A673 (cell line): ENCODE results near the gene OLFM4. TPM values are rescaled to one million over a fixed set of nuclear protein-coding genes. Genes with fewer than 3 reads are reported as not detected.

ENCODE experiments used
- BruUV-seq: library from RNA; stranded (reverse); fragments of 400-500 nt; replicated peaks from 2 replicates; lab custom pipeline; 2021; lab: Mats Ljungman, UMichigan
- CTCF ChIA-PET: fragments of 300-600 bp; sonication (Branson Sonifier 250); formaldehyde crosslinking; loops from one replicate; lab custom pipeline; 2022; ENCODE audit warnings: antibody characterized with exemption; lab: Charles Lee
- POLR2A ChIA-PET: fragments of 300-600 bp; sonication (Branson Sonifier 250); formaldehyde crosslinking; loops from one replicate; lab custom pipeline; 2022; ENCODE audit warnings: antibody characterized with exemption; ENCODE audit not compliant: low non-redundant PET; lab: Charles Lee
- DNase-seq: peaks from one replicate; pipeline ENCODE4 v3.0.0-alpha.2; 2015; ENCODE audit warnings: low spot score
- H3K27ac ChIP-seq: fragments of 200-600 bp; sonication (generic); 2 replicates; pipeline ENCODE4 v1.5.1; 2016; ENCODE audit warnings: mixed run types, low read depth, mild to moderate bottlenecking, mixed read lengths, antibody characterized with exemption, low read length; ENCODE audit not compliant: poor library complexity, severe bottlenecking
- H3K27me3 ChIP-seq: fragments of 200-600 bp; sonication (generic); replicated peaks from 2 replicates; pipeline ENCODE4 v1.6.1; 2017; ENCODE audit warnings: mixed run types, low read depth, mild to moderate bottlenecking, mixed read lengths, antibody characterized with exemption, low read length; ENCODE audit not compliant: insufficient read depth, poor library complexity
- H3K36me3 ChIP-seq: fragments of 200-600 bp; sonication (generic); 2 replicates; pipeline ENCODE4 v1.6.1; 2016; ENCODE audit warnings: mixed run types, mild to moderate bottlenecking, mixed read lengths, antibody characterized with exemption, low read length; ENCODE audit not compliant: insufficient read depth, poor library complexity, severe bottlenecking
- H3K4me1 ChIP-seq: fragments of 200-600 bp; sonication (generic); 2 replicates; pipeline ENCODE4 v1.6.1; 2017; ENCODE audit warnings: mixed run types, mild to moderate bottlenecking, mixed read lengths, antibody characterized with exemption, low read length; ENCODE audit not compliant: insufficient read depth, poor library complexity, severe bottlenecking
- H3K4me3 ChIP-seq: fragments of 200-600 bp; sonication (generic); 2 replicates; pipeline ENCODE4 v1.5.1; 2016; ENCODE audit warnings: low read depth, mixed run types, mild to moderate bottlenecking, mixed read lengths, low read length; ENCODE audit not compliant: poor library complexity, severe bottlenecking
- H3K9me3 ChIP-seq: fragments of 200-600 bp; sonication (generic); 2 replicates; pipeline ENCODE4 v1.6.1; 2016; ENCODE audit warnings: mixed run types, low read depth, mild to moderate bottlenecking, mixed read lengths, antibody characterized with exemption, low read length; ENCODE audit not compliant: poor library complexity, severe bottlenecking
- CTCF ChIP-seq: fragments of 300-800, 200-600 bp; sonication (generic); conservative IDR thresholded peaks from 2 replicates; pipeline ENCODE4 v1.5.1; 2017; ENCODE audit warnings: low read depth, mild to moderate bottlenecking, antibody characterized with exemption, low read length, moderate library complexity, mixed read lengths
- EZH2 ChIP-seq: fragments of 200-600 bp; sonication (generic); IDR thresholded peaks from 2 replicates; pipeline ENCODE4 v1.6.1; 2017; ENCODE audit warnings: borderline replicate concordance, low read depth, mild to moderate bottlenecking, mixed read lengths, antibody characterized with exemption, low read length; ENCODE audit not compliant: poor library complexity, severe bottlenecking
- intact Hi-C: fragments of 100-400 bp; cut with micrococcal nuclease; formaldehyde crosslinking; loops from one replicate; pipeline ENCODE4 v1.10.0; 2022; ENCODE audit not compliant: unreplicated experiment
- total RNA-seq: library from RNA; stranded (reverse); gene quantifications from 2 replicates; pipeline ENCODE4 v1.2.3, GENCODE V29; 2021

The OLFM4 gene
- total RNA-seq, 1 experiment from 2014 or later: not detected

- Histone ChIP-seq H3K27me3 (no peaks in the 10 kb centered on the region), H3K4me3 (no peak overlapping the region), H3K4me1 (no peaks in the 10 kb centered on the region), H3K27ac (no peak overlapping the region), H3K36me3 (no peaks in the 10 kb centered on the region), H3K9me3 (no peaks in the 10 kb centered on the region)
- no peak for TF ChIP-seq EZH2
- TF ChIP-seq CTCF: no peak
- CTCF ChIA-PET: no interaction called here
- no peak for DNase-seq
- POLR2A ChIA-PET: no interaction called here
- no TSS peak for BruUV-seq
- intact Hi-C loops: no loop called here
These were observed 7.8 kb upstream of the OLFM4 start for GRCh38 chr13:53020764-53021335.

GRCh38 chr13:53023246-53023645 is 5.4 kb upstream of the OLFM4 start:
- Histone ChIP-seq H3K27me3 (no peaks in the 10 kb centered on the region), H3K4me3 (no peak overlapping the region), H3K27ac (no peak overlapping the region), H3K4me1 (no peaks in the 10 kb centered on the region), H3K36me3 (no peaks in the 10 kb centered on the region), H3K9me3 (no peaks in the 10 kb centered on the region)
- intact Hi-C loops: no loop called here
- TF ChIP-seq CTCF: no peak
- CTCF ChIA-PET: no interaction called here
- POLR2A ChIA-PET: no interaction called here
- BruUV-seq: no TSS peak
- no peak for DNase-seq

- no peaks in the 10 kb centered on the region for H3K9me3 ChIP-seq
- TF ChIP-seq EZH2 (no peak), CTCF (no peak)
- H3K27ac ChIP-seq: no peak overlapping the region
- no peaks in the 10 kb centered on the region for H3K27me3 ChIP-seq
- H3K4me1 ChIP-seq: no peaks in the 10 kb centered on the region
- H3K36me3 ChIP-seq: no peaks in the 10 kb centered on the region
- CTCF ChIA-PET: no interaction called here
- intact Hi-C loops: no loop called here
- DNase-seq: no peak
- POLR2A ChIA-PET: no interaction called here
- BruUV-seq: no TSS peak
- no peak overlapping the region for H3K4me3 ChIP-seq
These were observed 550 bp upstream of the OLFM4 start for GRCh38 chr13:53028063-53028462.
